Upper lobe of left lung (tissue), 4 donors: ENCODE results near the gene IFI27.

Experiments used
- CTCF ChIP-seq, 6 experiments: fragments of 450-650 bp in 4 of 6; fragments of 200-600 bp in 2 of 6; sonication (generic) in 2 of 6; IDR thresholded peaks; one replicate each; pipeline ENCODE4 v1.5.1; 2016 to 2019; ENCODE audit warnings: antibody characterized with exemption in 6 of 6
- POLR2AphosphoS5 ChIP-seq, 2 donors: sonication (generic); formaldehyde crosslinking; IDR thresholded peaks; one replicate each; pipeline ENCODE4 v1.5.1; 2017; ENCODE audit warnings: antibody characterized with exemption in 2 of 2

GRCh38 chr14:94079891-94080620 lies 30.5 kb upstream of the IFI27 start:
- TF ChIP-seq CTCF (IDR thresholded peaks at IDR 0.05) (no peak), POLR2AphosphoS5 (IDR thresholded peaks at IDR 0.05) (no peak)
